K562 treated with DMSO at 1 percent for 12 hours (cell line): ENCODE results near the gene SMCO3. TPM values are rescaled to one million over a fixed set of nuclear protein-coding genes. Genes with fewer than 3 reads are reported as not detected.

Experiments used
- total RNA-seq: library from RNA; unstranded; fragments of 300-600 nt; gene quantifications from 2 replicates; pipeline ENCODE4 v1.2.3, GENCODE V29; 2022; ENCODE audit not compliant: insufficient read depth

Gene SMCO3
- total RNA-seq = not detected in 2 replicates

GRCh38 chr12:14814014-14814413 lies at the start of gene SMCO3:
Gene SMCO3 (minus strand): TSS chr12:14814182. CDS start chr12:14806680, 7,502 bp downstream.

GRCh38 chr12:14843425-14843887 lies 29.5 kb upstream of the SMCO3 start, which contains the start of gene ART4:
Gene ART4 (minus strand): TSS chr12:14843526. CDS start chr12:14843113, 413 bp downstream.

GRCh38 chr12:14803011-14803829 lies 10.8 kb downstream of the SMCO3 start, which contains the start of the genes C12orf60 and WBP11:
Gene C12orf60 (plus strand): TSS chr12:14803670. CDS start chr12:14822936, 19,266 bp downstream.
Gene WBP11 (minus strand): TSS chr12:14803478. CDS start chr12:14801383, 2,095 bp downstream.

Other genes with a start within 250 kb of the SMCO3 start
- 11.3 and 17.1 TPM in 2 replicates for gene PLBD1, start 246.3 kb downstream of the SMCO3 start, total RNA-seq
- gene GUCY2C, start 117.6 kb downstream of the SMCO3 start, total RNA-seq = not detected in 2 replicates
- gene WBP11, start 10.7 kb downstream of the SMCO3 start, total RNA-seq = 14.3 and 31.3 TPM in 2 replicates
- 0.63 and 1.3 TPM in 2 replicates for gene C12orf60, start 10.5 kb downstream of the SMCO3 start, total RNA-seq
- gene ART4, start 29.3 kb upstream of the SMCO3 start, total RNA-seq = not detected in 2 replicates
- not detected in 2 replicates for gene MGP, start 71.7 kb upstream of the SMCO3 start, total RNA-seq
- not detected in 2 replicates for gene ERP27, start 124.4 kb upstream of the SMCO3 start, total RNA-seq
- 49.9 and 71.8 TPM in 2 replicates for gene ARHGDIB, start 147.4 kb upstream of the SMCO3 start, total RNA-seq
- gene PDE6H, start 158.9 kb upstream of the SMCO3 start, total RNA-seq = not detected in 2 replicates